CD4-positive, CD25-positive, alpha-beta regulatory T cell (primary cell): Measurements from ENCODE around the gene USP15. TPM values are rescaled to one million over a fixed set of nuclear protein-coding genes. Genes with fewer than 3 reads are reported as not detected.
"Not testable (repeated sequence)": the region's sequence is repeated elsewhere in the genome, so short reads cannot be mapped to it uniquely, and the experiment has no call there.

Source experiments
- ATAC-seq, 2 donors: fragments of 150-1000 bp; cut with Tn5 transposase; one replicate each; pipeline ENCODE4 v1.10.0; 2021; ENCODE audit warnings: low read depth in 2 of 2, moderate number of reproducible peaks in 2 of 2, moderate library complexity in 1 of 2
- DNase-seq, 3 donors: peaks; one replicate each; pipeline versions ENCODE4 v3.0.0 to v3.0.0-alpha.2; 2012 to 2022; ENCODE audit warnings: mixed read lengths in 1 of 3
- H3K27ac ChIP-seq: one replicate; pipeline ENCODE4 v1.7.0; 2013; ENCODE audit warnings: mild to moderate bottlenecking, low read length; ENCODE audit not compliant: insufficient read depth, poor library complexity, severe bottlenecking
- H3K27me3 ChIP-seq: one replicate; pipeline ENCODE4 v1.7.0; 2013; ENCODE audit warnings: low read length; ENCODE audit not compliant: control insufficient read depth, insufficient read depth
- H3K36me3 ChIP-seq: one replicate; pipeline ENCODE4 v1.7.0; 2013; ENCODE audit warnings: mild to moderate bottlenecking, low read length, moderate library complexity; ENCODE audit not compliant: control insufficient read depth, insufficient read depth
- H3K4me1 ChIP-seq: 2 replicates; pipeline ENCODE4 v1.7.0; 2013; ENCODE audit warnings: mild to moderate bottlenecking, low read length; ENCODE audit not compliant: insufficient read depth, control insufficient read depth, poor library complexity, severe bottlenecking
- H3K4me3 ChIP-seq: one replicate; pipeline ENCODE4 v1.7.0; 2013; ENCODE audit warnings: low read depth, mild to moderate bottlenecking, low read length, moderate library complexity
- H3K9me3 ChIP-seq, 2 experiments: 1 replicate in 1 of 2; 2 replicates in 1 of 2; pipeline ENCODE4 v1.7.0; 2013; ENCODE audit warnings: low read length in 2 of 2, mild to moderate bottlenecking in 1 of 2, moderate library complexity in 1 of 2; ENCODE audit not compliant: control insufficient read depth in 2 of 2
- H3K27ac Mint-ChIP-seq, 3 donors: one replicate each; pipeline ENCODE4 v1.8.0; 2020 to 2022; ENCODE audit warnings: mild to moderate bottlenecking in 3 of 3, mixed read lengths in 3 of 3, moderate library complexity in 2 of 3
- H3K27me3 Mint-ChIP-seq: one replicate; pipeline ENCODE4 v1.8.0; 2022; ENCODE audit warnings: mild to moderate bottlenecking, mixed read lengths
- H3K36me3 Mint-ChIP-seq: one replicate; pipeline ENCODE4 v1.8.0; 2020; ENCODE audit warnings: mixed read lengths
- H3K4me1 Mint-ChIP-seq, 4 donors: one replicate each; pipeline ENCODE4 v1.8.0; 2020 to 2022; ENCODE audit warnings: mixed read lengths in 4 of 4, mild to moderate bottlenecking in 1 of 4
- H3K4me3 Mint-ChIP-seq, 4 donors: one replicate each; pipeline ENCODE4 v1.8.0; 2020 to 2022; ENCODE audit warnings: mild to moderate bottlenecking in 4 of 4, mixed read lengths in 4 of 4, moderate library complexity in 3 of 4
- H3K9me3 Mint-ChIP-seq, 7 donors: one replicate each; pipeline ENCODE4 v1.8.0; 2020 to 2022; ENCODE audit warnings: mixed read lengths in 7 of 7, mild to moderate bottlenecking in 3 of 7, moderate library complexity in 2 of 7
- polyA plus RNA-seq, 4 donors: library from polyadenylated mRNA; unstranded; fragments of 300-500 nt; fragmentation: Illumina TruSeq; gene quantifications; one replicate each; pipeline ENCODE4 v1.2.3, GENCODE V29; 2021
- total RNA-seq: library from RNA; stranded (reverse); gene quantifications from one replicate; pipeline ENCODE4 v1.2.3, GENCODE V29; 2022

The USP15 gene
- total and polyA plus RNA-seq, 5 donors from 2014 or later = 183 to 417 (median 213) TPM

DNA sequence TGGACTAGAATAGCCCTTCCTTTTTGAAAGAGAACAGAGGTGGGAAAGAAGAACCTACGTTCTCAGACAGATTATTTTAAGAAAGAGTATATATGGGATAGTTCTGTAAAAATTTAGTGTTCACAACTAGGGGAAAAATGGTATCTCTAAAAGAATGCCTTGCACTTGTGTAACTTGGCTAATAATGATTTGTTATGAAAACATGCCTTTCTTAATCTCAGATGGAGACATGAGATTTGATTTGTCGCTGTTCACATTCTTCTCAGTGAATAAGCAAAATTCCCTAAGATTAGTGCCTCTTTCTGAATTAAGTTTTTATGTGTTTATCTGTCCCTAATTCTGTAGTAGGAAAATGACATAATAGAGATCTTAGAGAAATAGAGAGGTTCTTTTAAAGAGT, 100.8 kb downstream of the USP15 start:
- no peak overlapping the region for H3K27ac ChIP-seq
- Mint-ChIP-seq H3K4me1 (peaks cover 46 to 61% (median 49%) of the 10 kb centered on the region in 4 donors), H3K4me3 (no peak overlapping the region), H3K27me3 (no peaks in the 10 kb centered on the region), H3K27ac (peak overlapping the region in 1 of 3 donors; percentile 32), H3K36me3 (peaks cover 50% of the 10 kb centered on the region), H3K9me3 (peaks cover 0 to 9% (median 2%) of the 10 kb centered on the region in 7 donors)
- no peaks in the 10 kb centered on the region for H3K9me3 ChIP-seq
- H3K4me1 ChIP-seq = peaks cover 7% of the 10 kb centered on the region
- H3K27me3 ChIP-seq = no peaks in the 10 kb centered on the region
- no peak overlapping the region for H3K4me3 ChIP-seq
- ATAC-seq (no peak), DNase-seq (no peak)
- H3K36me3 ChIP-seq = peaks cover 63% of the 10 kb centered on the region

DNA sequence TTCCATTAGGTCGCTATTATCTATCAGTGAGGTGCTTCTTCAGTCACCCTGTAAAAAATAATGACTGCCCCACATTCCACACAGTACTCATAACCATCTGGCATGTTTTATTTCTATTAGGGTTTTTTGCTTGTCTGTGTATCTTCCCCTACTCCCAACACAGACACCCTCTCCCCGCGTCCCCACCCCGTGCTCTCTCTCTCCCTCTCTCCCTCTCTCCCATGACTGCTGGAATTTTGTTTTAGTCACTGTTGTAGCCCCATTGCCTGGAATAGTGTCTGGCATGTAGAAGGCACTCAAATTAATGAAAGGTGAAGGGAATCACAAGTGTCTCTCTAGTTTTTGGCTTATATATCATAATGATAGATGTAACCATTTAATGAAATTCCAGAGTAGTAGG, 103.3 kb downstream of the USP15 start:
- Mint-ChIP-seq H3K27ac (no peak overlapping the region), H3K4me3 (peak overlapping the region in 2 of 4 donors; percentile 2 to 29), H3K36me3 (peaks cover 64% of the 10 kb centered on the region), H3K27me3 (no peaks in the 10 kb centered on the region), H3K4me1 (peaks cover 57 to 77% (median 67%) of the 10 kb centered on the region in 4 donors), H3K9me3 (peaks cover 0 to 12% (median 4%) of the 10 kb centered on the region in 7 donors)
- Histone ChIP-seq H3K4me1 (peaks cover 7% of the 10 kb centered on the region), H3K27me3 (no peaks in the 10 kb centered on the region), H3K4me3 (no peak overlapping the region), H3K27ac (no peak overlapping the region), H3K9me3 (no peaks in the 10 kb centered on the region), H3K36me3 (peaks cover 41% of the 10 kb centered on the region)
- no peak for ATAC-seq
- no peak for DNase-seq

DNA sequence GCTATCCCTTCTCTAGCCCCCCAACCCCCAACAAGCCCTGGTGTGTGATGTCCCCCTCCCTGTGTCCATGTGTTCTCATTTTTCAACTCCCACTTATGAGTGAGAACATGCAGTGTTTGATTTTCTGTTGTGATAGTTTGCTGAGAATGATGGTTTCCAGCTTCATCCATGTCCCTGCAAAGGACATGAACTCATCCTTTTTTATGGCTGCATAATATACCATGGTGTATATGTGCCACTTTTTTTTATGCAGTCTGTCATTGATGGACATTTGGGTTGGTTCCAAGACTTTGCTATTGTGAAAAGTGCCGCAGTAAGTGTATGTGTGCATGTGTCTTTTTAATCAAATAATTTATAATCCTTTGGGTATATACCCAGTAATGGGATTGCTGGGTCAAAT, 104.5 kb downstream of the USP15 start:
- Mint-ChIP-seq H3K9me3 (peaks cover 0 to 12% (median 5%) of the 10 kb centered on the region in 7 donors), H3K36me3 (peaks cover 71% of the 10 kb centered on the region), H3K4me1 (peaks cover 55 to 78% (median 70%) of the 10 kb centered on the region in 4 donors)
- H3K4me3 Mint-ChIP-seq, H3K4me1 ChIP-seq, ATAC-seq, H3K27ac ChIP-seq, H3K9me3 ChIP-seq, H3K4me3 ChIP-seq, H3K27ac Mint-ChIP-seq, DNase-seq, H3K27me3 Mint-ChIP-seq, H3K27me3 ChIP-seq: not testable (repeated sequence)
- H3K36me3 ChIP-seq = peaks cover 40% of the 10 kb centered on the region

DNA sequence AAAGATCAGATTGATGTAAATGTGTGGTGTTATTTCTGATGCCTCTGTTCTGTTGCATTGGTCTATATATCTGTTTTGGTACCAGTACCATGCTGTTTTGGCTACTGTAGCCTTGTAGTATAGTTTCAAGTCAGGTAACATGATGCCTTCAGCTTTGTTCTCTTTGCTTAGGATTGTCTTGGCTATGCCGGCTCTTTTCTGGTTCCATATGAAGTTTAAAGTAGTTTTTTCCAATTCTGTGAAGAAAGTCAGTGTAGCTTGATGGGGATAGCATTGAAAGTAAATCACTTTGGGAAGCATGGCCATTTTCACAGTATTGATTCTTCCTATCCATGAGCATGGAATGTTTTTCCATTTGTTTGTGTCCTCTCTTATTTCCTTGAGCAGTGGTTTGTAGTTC, 105.6 kb downstream of the USP15 start:
- H3K36me3 Mint-ChIP-seq = peaks cover 74% of the 10 kb centered on the region
- H3K4me3 ChIP-seq, ATAC-seq, H3K4me1 ChIP-seq, DNase-seq, H3K27me3 Mint-ChIP-seq, H3K9me3 ChIP-seq, H3K27me3 ChIP-seq, H3K27ac ChIP-seq: not testable (repeated sequence)
- peaks cover 43% of the 10 kb centered on the region for H3K36me3 ChIP-seq
- peaks cover 63 to 84% (median 75%) of the 10 kb centered on the region in 4 donors for H3K4me1 Mint-ChIP-seq
- H3K4me3 Mint-ChIP-seq = peak overlapping the region in 3 of 4 donors; percentile 48 to 57 (median 56)
- H3K9me3 Mint-ChIP-seq = peaks cover 0 to 12% (median 5%) of the 10 kb centered on the region in 7 donors
- peak overlapping the region; percentile 10 to 48 (median 33) for H3K27ac Mint-ChIP-seq

DNA sequence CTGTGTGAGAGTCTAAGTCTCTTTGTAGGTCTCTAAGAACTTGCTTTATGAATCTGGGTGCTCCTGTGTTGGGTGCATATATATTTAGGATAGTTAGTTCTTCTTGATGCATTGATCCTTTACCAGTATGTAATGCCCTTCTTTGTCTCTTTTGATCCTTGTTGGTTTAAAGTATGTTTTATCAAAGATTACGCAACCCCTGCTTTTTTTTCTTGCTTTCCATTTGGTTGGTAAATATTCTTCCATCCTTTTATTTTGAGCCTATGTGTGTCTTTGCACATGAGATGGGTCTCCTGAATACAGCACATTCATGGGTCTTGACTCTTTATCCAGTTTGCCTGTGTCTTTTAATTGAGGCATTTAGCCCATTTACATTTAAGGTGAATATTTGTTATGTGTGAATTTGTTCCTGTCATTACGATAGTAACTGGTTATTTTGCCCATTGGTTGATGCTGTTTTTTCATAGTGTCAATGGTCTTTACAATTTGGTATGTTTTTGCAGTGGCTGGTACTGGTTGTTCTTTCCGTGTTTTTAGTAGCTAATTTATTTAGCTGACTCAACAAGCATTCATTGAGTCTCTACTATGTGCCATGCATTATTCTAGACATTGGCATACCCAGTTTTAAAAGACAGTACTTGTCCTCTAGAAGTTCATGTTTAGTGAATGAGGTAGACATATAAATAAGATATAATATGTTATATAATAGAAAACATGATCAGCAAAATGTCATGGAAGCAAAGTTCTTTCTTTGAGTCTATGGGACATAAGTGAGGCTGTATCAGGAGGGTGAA, 108.4 kb downstream of the USP15 start:
- H3K4me3 ChIP-seq, H3K4me1 ChIP-seq, H3K27me3 ChIP-seq, H3K9me3 ChIP-seq, H3K27ac ChIP-seq, H3K27me3 Mint-ChIP-seq, H3K9me3 Mint-ChIP-seq, DNase-seq, ATAC-seq: not testable (repeated sequence)
- H3K4me1 Mint-ChIP-seq = peaks cover 64 to 80% (median 69%) of the 10 kb centered on the region in 4 donors
- H3K27ac Mint-ChIP-seq = peak overlapping the region; percentile 1 to 85 (median 73)
- H3K4me3 Mint-ChIP-seq = peak overlapping the region in 1 of 4 donors; percentile 63
- H3K36me3 Mint-ChIP-seq = peaks cover 62% of the 10 kb centered on the region
- peaks cover 45% of the 10 kb centered on the region for H3K36me3 ChIP-seq

DNA sequence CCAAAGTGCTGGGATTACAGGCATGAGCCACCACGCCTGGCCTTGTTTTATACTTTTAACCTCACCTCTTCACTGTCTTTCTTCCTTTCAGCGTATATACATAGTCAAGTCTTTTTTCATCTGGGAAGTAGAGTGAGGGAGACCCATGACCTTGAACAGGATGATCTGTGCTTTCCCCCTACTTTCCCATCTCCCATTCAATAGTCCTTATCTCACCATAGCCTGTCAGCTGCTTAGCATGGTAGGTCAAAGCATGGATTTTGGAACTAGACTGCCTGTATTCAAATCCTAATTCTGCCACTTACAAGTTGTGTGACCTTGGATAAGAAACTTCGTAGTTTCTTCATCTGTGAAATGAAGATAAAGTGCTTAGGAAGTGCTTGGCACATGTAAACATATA, 110.0 kb downstream of the USP15 start:
- Mint-ChIP-seq H3K4me1 (peaks cover 62 to 85% (median 71%) of the 10 kb centered on the region in 4 donors), H3K4me3 (peak overlapping the region in 1 of 4 donors; percentile 23), H3K27me3 (no peaks in the 10 kb centered on the region), H3K27ac (peak overlapping the region in 1 of 3 donors; percentile 21), H3K36me3 (peaks cover 50% of the 10 kb centered on the region), H3K9me3 (peaks cover 0 to 7% (median 3%) of the 10 kb centered on the region in 7 donors)
- Histone ChIP-seq H3K27me3 (no peaks in the 10 kb centered on the region), H3K36me3 (peaks cover 38% of the 10 kb centered on the region), H3K27ac (no peak overlapping the region), H3K4me1 (peaks cover 3% of the 10 kb centered on the region), H3K9me3 (no peaks in the 10 kb centered on the region), H3K4me3 (no peak overlapping the region)
- no peak for ATAC-seq
- no peak for DNase-seq

DNA sequence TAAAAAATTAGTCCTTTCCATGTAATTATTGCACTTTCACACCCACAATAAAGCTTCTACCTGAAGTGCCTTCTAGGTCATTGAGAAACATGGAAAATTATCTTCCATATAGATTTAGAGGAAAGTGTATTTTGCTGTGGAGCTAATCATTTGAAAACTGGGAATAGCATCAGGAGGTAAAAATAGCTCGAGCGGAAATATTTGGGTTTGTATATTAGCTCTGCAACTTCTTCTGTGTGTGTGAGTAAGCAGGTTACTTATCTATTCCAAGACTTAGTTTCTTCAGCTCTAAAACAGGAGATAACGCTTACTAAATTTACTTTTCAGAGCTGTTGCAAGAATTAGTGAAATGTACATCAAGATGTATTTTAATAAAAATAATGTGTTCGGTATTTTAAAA, 111.5 kb downstream of the USP15 start:
- DNase-seq (no peak), ATAC-seq (no peak)
- Mint-ChIP-seq H3K4me3 (peak overlapping the region in 1 of 4 donors; percentile 2), H3K4me1 (peaks cover 55 to 78% (median 66%) of the 10 kb centered on the region in 4 donors), H3K36me3 (peaks cover 40% of the 10 kb centered on the region), H3K27ac (no peak overlapping the region), H3K9me3 (peaks cover 0 to 4% (median 0%) of the 10 kb centered on the region in 7 donors), H3K27me3 (no peaks in the 10 kb centered on the region)
- Histone ChIP-seq H3K36me3 (peaks cover 48% of the 10 kb centered on the region), H3K4me1 (peaks cover 8% of the 10 kb centered on the region), H3K4me3 (no peak overlapping the region), H3K27ac (no peak overlapping the region), H3K9me3 (no peaks in the 10 kb centered on the region), H3K27me3 (no peaks in the 10 kb centered on the region)
